GM19468 (cell line): ENCODE data around the gene MAP3K4.
"Not testable (repeated sequence)": the region's sequence is repeated elsewhere in the genome, so short reads cannot be mapped to it uniquely, and the experiment has no call there.

Source experiments
- ATAC-seq: cut with Tn5 transposase; IDR thresholded peaks from one replicate; pipeline ENCODE4 v1.9.1; 2021; ENCODE audit warnings: mild to moderate bottlenecking, moderate library complexity, moderate number of reproducible peaks; ENCODE audit not compliant: unreplicated experiment; ENCODE audit errors: extremely low read depth

MAP3K4 gene

DNA sequence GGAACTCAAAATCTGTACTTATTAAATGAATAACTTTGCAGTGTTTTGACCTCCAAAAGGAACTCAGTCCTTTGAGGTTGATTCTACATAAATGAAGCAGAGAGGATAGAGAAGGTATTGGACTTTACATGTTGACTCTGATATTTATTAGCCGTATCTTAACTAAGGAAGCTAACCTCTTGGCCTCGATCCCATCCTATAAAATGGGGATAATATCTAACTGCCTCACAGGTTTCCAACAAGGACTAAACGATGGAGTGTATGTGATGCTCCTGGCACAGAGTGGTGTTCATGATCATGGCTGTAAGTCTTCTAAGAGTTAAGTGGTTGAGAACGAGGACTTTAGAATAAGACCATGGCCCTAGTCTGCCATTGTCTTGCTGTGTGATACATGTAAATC lies 24.2 kb upstream of the MAP3K4 start:
- no peak for ATAC-seq

GRCh38 chr6:160967833-160968232 lies 23.7 kb upstream of the MAP3K4 start:
- no peak for ATAC-seq

DNA sequence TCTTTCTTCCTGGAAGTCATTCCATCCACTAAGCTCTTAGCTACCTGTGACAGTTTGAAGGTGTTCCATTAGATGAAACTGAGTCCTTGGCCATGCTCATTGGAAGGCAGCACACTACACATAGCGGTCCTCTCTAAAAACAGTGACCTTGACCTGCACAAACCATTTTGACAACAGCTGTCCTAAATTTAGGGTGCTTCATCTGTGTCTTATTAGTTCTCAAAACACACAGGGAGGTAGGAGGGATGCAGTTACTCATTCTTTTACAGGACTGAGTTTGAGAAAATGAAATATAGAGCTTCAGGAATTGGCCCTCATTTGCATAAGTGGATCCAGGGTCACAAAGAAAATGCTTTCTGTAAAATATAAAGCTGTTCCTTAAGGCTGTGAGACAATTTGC lies 20.4 kb upstream of the MAP3K4 start:
- no peak for ATAC-seq

DNA sequence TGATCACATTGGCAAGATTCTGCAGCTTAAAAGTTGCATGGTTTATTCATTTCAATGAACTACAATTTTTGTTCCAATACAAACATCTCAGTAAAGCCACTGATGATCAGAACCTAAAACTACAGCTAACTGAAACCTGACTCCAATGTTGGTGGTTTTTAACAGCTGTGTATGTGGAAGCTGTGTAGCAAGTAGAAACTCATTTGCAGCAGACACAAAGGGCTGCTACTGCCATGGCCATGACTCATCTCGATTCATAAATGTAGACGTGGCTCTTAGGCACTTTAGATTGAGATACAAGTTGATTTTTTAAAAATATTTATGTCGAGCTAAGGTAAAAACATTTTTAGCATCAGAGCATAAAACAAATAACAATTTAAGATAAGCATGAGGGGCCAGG lies 19.5 kb upstream of the MAP3K4 start:
- peak; percentile 46 for ATAC-seq

GRCh38 chr6:160972594-160972993 lies 19.0 kb upstream of the MAP3K4 start:
- ATAC-seq: not testable (repeated sequence)

DNA sequence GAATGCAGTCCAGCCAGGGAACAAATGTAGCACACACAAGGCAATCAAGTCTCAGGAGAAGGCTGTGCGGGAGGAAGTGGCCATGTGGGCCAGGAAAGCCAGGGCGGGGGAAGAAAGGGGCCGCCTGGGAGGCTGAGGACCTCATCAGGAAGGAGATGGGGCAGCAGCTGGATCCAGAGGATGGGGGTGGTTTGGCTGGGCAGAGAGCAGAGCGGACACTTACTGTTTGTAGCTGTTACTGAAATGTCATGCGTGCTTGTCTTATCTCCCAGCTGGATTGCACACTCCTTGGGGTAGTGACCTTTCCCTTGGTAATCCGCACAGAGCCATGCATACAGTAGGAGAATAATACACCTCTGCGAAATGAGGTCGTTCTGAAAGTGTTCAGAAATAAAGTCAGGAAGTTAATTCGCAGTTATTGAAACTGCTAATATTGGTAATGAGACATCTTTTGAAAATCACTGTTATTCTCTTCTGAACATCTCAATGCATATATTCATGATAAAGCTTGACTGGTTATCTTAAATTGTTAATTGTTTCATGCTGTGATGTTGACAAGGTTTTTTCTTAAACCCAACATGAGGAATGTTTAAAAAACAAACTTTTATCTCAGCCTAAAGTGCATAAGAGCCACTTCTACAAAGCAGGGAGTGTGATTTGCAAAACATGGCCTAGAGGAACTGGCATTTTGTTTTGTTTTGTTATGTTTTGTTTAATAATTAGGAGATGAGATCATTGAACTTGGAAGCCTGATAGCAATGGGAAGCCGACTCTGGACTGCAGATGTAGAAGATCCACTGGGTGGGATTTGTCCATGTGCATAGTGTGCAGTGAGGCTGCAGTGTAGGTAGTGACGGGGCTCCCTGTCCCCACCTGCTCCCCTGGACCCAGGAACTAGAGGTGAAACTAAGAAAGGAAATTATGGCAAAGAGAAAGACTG lies 18.0 kb upstream of the MAP3K4 start:
- no peak for ATAC-seq

- no peak for ATAC-seq
These were observed 17.2 kb upstream of the MAP3K4 start for GRCh38 chr6:160974304-160974771.

DNA sequence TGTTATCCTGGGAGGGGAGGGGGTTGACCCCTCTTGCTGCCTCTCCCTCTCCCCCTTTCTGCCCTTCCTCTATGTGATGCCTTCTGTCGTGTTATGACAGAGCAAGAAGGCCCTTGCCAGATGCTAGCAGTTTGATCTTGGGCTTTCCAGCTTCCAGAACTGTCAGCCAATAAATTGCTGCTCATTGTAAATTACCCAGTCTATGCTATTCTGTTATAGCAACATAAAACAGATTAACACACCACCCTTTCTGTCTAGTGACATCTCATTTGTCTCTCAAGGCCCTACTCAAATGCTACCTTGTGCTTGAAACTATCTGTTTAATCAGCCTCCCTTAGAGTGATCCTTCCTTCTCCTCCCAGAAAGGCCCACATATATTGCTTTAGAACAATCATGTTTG lies 16.4 kb upstream of the MAP3K4 start:
- no peak for ATAC-seq

DNA sequence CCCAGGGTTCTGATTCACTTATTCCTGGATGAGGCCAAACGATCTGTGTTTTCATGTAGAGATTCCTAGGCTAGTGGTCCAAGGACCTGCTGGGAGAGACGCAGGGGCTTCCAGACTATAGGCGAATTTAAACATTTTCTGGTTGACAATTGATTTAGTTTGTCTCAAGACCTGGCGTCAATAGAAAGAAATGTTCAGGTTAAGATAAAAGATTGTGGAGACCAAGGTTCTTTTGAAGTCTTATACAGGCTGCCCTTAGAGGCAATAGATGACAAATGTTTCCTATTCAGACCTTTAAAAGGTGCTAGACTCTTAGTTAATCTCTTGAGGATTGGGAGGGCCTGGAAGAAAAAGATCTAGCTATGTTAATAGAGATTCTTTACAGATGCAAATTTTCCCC lies 15.6 kb upstream of the MAP3K4 start:
- not testable (repeated sequence) for ATAC-seq

GRCh38 chr6:160978141-160978901 lies 13.2 kb upstream of the MAP3K4 start:
- ATAC-seq: no peak

DNA sequence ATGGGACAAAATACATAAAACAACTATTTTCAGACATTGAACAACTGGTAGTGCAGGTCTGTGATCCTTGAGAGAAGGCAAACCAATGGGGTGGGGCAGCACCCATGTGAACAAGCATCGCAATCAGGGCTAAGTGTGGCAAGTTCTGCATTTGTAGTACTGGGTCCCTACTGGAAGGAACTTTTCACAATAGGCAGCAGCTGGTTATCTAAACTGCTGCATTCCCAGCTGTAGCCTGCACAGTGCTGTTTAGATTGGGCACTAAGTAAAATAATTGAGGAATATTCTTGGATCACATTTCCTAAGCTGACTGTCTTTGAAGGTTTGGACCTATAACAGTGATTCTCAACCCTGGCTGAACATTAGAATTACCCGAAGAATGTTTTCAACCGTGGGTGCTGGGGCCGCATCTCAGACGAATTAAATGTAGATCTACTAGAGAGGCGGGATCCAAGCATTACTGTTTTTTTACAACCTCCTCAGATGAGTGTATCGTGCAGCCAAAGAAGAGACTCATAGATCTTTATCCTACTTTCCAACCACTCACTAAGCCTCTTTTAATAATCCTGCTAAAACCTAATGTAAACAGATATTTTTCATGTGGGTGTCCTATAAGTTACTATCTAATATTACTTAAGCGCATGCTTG lies 12.4 kb upstream of the MAP3K4 start:
- ATAC-seq: no peak

GRCh38 chr6:160983377-160983948 lies 8.1 kb upstream of the MAP3K4 start:
- ATAC-seq: not testable (repeated sequence)

DNA sequence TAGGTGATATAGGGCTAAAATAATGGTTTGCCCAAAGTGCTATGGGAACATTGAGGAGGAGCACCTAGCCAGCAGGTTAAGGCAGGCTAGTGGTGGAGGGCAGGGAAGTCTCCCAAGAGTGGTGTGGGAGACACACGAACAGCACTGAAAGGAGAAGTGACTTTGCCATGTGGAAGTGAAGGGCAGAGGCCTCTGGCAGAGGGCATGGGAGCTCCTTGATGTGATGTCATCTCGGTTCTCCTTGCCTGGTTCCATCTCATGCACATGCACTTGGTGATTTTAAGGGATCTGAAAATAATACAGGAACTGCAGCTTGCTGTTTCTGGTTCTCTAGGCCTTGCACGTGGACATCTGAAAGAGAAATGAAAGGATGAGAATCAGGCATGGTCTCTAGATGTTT lies 4.7 kb upstream of the MAP3K4 start:
- ATAC-seq: no peak

DNA sequence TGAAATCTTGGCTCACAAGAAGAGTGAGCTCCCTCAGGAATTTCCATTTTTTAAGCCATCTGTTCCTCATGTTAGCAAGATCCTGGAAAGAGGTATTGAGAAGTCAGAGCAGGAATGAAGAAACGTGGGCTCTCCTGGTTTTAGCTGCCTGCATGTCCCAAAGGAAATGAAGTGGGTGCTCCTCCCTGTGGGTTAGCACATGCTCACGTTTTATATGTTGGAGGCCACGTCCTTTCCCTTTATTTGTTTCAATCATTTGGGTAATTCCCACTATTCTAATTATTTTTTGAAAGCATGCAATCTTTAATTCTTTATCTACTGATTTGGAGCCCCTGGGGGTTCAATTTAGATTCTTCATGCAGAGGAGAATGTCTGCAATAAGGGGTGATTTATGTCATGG lies 4.3 kb upstream of the MAP3K4 start:
- ATAC-seq: no peak

GRCh38 chr6:160990847-160991405 lies 643 bp upstream of the MAP3K4 start:
- no peak for ATAC-seq

GRCh38 chr6:160992061-160992979 lies 751 bp downstream of the MAP3K4 start:
- peak; percentile 10 for ATAC-seq

DNA sequence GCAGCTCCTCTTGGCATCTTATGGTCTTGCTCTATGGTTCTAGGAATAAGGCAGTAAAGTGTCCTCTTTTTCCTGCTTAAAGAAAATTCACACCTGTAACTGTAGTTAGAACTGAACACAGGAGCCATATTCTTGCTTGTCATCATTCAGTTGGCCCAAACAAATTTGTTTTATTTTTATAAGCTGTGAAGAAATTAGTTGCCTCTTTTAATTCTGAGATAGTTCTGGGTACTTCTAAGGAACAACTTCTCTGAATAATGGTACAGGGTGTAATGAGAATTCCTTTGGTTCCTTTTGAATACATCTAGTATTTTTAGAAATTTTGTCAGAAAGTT lies 1.4 kb downstream of the MAP3K4 start:
- ATAC-seq: no peak

DNA sequence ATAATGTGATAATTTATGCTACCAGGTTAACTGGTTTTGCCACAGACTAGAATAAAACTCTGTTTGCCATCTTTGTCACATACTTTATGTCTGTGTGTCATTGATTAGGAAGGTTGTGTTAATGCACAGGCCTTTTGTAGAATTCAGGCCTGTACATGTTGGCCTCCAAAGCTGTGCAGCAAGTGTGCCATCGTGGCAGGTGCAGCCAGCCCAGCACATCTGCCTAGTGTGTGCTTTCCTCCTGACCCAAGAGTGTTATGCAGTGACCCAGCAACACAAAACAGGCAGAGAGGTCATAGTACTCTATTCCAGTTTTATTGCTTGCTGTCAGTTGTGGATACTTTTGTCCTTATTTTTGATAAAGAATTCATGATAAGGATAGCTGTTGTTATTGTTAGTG lies 3.7 kb downstream of the MAP3K4 start:
- ATAC-seq: no peak

DNA sequence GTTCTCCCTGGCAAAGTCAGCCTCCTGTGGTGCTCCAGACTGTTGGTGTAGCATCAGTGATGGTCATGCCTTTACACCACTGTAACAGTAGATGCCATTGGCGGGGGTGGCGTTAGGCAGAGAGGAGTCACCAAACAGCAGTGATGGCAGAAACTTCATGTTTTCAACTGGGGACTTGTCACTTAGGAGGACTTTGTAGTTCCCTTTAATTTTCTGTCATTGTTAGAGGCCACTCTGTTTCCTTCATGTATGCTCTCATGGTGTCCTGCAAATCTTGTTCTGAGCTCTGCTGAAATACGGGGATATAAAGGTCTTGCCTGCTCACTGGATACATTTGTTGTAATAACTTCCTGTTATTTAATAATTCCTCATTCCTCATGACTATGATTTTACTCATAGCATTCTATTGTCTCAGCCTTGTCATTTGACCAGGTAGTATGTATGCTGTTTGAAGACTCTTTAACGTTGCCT lies 4.6 kb downstream of the MAP3K4 start:
- ATAC-seq: no peak
